NCI-H128 (cell line): ENCODE measurements around the gene XYLT1.
"Not testable (repeated sequence)": the region's sequence is repeated elsewhere in the genome, so short reads cannot be mapped to it uniquely, and the experiment has no call there.

Source experiments
- DNase-seq: peaks from one replicate; lab custom pipeline; 2025; ENCODE audit not compliant: unreplicated experiment; lab: John Stamatoyannopoulos, UW

The XYLT1 gene

GRCh38 chr16:17488506-17488905, 17.7 kb upstream of the XYLT1 start:
- no peak for DNase-seq

- DNase-seq = no peak
Observed at GRCh38 chr16:17483351-17483750, 12.6 kb upstream of the XYLT1 start.

- DNase-seq = not testable (repeated sequence)
Observed at GRCh38 chr16:17482341-17482740, 11.6 kb upstream of the XYLT1 start.

GRCh38 chr16:17481736-17482135, 11.0 kb upstream of the XYLT1 start:
- no peak for DNase-seq

DNA sequence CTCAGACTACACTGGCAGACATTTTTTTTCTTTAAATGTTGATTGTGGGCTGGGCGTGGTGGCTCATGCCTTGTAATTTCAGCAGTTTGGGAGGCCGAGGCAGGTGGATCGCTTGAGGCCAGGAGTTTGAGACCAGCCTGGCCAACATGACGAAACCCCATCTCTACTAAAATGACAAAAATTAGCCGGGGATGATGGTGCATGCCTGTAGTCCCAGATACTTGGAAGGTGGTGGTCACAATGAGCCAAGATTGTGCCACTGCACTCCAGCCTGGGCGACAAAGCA, 6.4 kb upstream of the XYLT1 start:
- not testable (repeated sequence) for DNase-seq

- no peak for DNase-seq
Observed at GRCh38 chr16:17476414-17477259, 5.9 kb upstream of the XYLT1 start.

DNA sequence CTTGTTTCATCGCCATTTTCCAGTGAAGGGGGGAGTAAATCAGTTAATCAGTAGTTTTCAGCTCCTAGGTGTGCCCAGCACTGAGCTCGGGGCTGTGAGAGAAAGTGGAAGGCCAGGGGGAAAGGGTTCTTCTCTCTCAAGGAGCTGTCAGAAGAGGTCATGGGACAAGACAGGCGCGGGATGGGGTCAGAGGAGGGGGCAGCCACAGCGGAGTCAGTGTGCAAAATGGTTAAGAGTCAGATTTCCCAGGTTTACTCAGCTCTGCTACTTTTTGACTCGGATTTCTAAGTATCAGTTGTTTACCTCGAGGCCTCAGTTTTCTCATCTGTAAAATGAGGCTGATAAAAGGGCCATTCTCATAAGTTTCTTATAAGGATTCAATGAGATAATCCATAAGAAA, 4.3 kb upstream of the XYLT1 start:
- DNase-seq = no peak

DNA sequence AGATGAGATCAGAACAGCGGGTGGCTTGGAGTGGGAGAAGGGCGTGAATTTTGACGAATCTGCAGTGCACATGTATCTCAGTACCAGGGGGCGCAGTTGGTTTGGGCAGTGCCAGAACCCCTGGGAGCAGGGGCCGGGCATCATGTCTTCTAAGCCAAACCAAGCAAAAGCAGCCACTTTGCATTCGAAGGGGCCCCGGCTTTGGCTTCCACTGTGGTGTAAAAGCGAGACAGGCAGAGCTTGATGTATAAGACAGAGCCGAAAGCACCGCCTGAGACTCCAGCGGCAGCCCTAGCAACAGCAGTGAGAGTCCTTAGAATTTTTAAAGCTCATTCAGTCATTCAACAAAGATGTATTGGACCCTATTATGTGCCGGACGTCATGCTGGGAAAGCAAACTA, 3.8 kb upstream of the XYLT1 start:
- DNase-seq = no peak

DNA sequence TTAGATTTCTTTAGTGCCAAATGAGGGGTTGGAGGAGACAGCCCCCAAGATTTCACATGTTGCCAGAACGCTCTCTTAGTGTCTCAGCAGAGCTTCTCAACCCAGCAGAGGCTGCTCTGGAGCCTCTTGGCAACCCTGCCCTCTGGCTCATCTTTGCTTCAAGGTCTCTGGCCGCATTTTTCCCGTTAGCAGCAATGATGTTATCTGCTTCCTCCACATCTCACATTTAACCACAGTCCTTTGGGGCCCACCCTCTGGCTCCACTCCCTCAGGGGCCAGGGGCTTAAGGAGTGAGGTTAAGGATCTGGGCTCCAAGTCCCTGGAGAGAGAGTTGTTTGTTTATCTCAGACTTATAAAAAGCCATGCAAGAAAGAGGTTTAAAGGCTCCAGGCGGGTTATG, 3.3 kb upstream of the XYLT1 start:
- no peak for DNase-seq

DNA sequence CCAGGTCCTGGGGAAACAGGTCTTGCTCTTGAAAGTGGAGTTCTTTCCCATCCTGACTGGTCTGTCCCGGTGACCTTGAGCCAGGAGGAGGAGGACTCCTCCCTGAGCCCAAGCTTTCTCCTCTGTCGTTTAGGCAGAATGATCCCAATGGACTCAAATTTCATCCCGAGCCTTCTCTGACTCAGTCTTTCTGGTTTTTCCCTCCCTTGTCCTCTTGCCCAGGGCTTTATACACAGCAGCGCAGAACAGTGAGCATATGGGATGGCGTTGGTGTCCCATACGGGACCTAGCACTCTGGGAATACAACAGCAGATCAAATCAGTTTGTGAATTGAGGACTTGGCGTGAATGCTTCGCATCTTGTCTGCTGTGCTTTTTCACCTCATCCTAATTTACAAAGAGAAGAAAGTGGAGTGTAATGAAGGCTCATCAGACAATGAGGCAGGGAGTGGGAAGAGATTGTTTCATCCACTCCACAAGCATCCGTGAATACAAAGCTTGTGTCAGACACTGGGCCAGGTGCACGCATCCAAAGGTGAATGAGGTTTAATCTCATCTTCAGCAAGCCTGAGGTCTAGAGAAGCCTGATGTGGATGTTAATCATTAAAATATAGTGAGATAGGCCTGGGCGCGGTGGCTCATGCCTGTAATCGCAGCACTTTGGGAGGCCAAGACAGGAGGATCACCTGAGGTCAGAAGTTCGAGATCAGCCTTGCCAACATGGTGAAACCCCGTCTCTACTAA, 1.1 kb upstream of the XYLT1 start:
- DNase-seq = no peak

GRCh38 chr16:17470182-17470907, 415 bp downstream of the XYLT1 start:
- DNase-seq = no peak

DNA sequence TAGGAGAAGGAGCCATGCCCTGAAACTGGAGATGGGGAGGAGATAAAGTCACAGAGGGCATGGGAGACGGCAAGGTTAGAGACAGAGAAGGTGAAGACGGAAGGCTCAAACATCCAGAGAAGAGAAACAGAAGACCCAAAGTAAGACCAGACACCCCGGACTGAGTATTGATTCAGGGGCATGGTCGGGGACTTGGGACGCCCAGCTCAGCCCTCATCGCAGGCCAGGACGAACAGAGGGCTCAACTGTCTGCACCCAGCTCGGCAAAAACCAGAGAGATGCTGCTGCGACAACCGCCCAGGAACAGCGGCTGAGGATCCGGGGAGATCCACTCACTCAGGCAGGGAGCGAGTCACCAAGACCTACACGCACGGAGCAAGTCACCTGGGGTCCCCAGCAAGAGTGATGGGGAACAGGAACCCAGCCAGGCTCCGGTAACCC, 999 bp downstream of the XYLT1 start:
- no peak for DNase-seq

- DNase-seq = no peak
Observed at GRCh38 chr16:17469011-17469740, 1.6 kb downstream of the XYLT1 start.

DNA sequence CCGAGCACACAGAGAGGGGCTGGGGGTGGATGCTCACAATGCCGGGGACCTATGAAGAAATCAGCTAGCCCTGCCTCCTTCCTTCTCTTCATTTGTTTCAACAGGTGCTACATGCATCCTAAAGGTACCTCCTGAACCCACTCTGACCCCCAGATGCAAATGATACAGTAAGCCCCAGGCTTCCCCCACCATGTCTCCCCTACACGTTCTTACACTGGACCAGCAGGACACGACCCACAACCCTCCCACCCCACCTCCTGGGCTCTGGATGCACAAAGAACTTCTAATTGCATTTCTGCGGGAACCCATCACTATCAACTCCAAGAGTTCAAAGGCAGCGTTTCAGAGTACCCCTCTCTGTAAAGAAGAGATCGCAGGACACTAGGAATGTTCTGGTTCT, 2.1 kb downstream of the XYLT1 start:
- DNase-seq = no peak

- no peak for DNase-seq
Observed at GRCh38 chr16:17467923-17468540, 2.7 kb downstream of the XYLT1 start.

DNA sequence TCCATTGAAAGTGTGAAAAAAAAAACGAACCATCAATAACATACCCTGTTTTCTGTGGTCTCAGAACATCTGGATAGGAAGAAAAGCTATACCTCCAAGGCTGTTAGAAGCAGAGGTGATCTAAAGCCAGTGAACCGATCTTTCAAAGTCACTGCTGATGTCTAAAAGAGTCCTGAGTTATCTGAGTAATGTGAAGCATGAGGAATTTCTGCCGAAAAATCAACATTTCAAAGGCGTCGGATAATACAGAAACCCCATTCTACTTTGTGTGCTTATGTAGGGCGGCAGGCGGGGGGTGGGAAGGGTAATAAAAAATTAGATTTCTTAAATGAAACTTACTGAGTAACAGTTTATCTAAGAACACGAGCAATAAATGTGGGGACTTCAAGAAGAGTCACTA, 3.9 kb downstream of the XYLT1 start:
- no peak for DNase-seq

DNA sequence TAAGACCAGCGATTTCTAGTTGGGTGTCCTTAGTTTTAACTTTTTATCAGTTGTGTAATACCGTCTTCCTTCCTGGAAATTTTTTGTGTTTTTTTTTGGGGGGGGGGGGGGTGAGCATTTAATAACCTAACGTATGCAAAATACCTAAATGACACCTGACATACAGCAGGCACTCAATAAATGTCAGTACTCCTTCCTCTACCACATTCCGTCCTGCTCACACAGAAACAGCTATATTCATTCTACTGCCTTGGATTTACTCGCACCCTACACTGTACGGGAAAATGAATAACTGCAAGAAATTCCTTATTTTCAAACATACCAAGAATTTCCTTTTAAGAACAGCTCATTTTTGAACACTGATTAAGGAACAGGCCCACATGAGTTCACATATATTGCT, 5.3 kb downstream of the XYLT1 start:
- DNase-seq = no peak

GRCh38 chr16:17463335-17463734, 7.4 kb downstream of the XYLT1 start:
- DNase-seq = no peak

DNA sequence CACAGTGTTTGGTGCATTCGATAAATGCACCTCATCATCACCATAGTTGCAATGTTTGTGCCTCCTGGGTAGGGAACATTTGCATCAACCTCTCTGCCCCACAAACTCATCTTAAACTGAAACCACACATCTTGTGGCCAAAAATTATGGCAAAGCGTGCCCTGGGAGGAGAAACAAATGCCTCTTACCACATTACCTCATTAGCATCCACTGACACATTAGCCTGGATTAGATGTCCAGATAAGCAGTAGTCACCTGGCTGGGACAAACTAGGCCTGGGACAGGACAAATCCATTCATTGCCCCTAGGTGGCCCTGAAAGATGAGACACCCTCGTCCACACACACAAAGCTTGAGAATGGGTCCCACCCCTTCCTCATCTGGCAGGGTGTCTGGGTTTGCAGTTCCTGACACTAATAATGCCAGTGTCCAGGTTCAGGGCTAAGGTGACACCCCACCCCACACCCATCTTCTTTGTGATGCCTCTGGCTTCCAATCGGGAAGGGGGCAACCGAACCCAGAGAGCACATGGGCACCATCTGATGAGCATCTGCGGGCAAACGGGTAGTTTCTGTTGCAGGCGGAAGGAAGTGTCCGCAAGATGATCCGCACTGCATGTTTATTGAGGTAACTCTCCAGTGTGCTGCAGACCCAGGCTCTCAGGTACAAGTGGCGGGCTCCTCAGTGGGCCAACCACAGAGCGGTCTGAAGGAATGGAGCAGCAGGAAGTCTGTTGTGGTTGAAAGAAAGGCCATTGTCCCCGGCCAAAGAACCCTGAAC, 8.6 kb downstream of the XYLT1 start:
- no peak for DNase-seq

GRCh38 chr16:17460890-17461289, 9.9 kb downstream of the XYLT1 start:
- DNase-seq = no peak
